PFSK-1 (cell line): ENCODE measurements around the gene JADE3.

ENCODE experiments used
- FOXP2 ChIP-seq: optimal IDR thresholded peaks from 2 replicates; pipeline ENCODE3; 2011; ENCODE audit warnings: borderline replicate concordance, control low read depth, inconsistent platforms; ENCODE audit not compliant: insufficient read depth; ENCODE audit errors: extremely low read length, extremely low read depth
- POLR2AphosphoS5 ChIP-seq: IDR thresholded peaks from 2 replicates; pipeline ENCODE4 v1.6.1; 2012; ENCODE audit warnings: low read depth, mild to moderate bottlenecking, control low read depth, low read length, moderate library complexity
- SIN3A ChIP-seq: IDR thresholded peaks from 2 replicates; pipeline ENCODE4 v1.6.1; 2012; ENCODE audit warnings: mild to moderate bottlenecking, low read length, moderate library complexity, borderline replicate concordance; ENCODE audit not compliant: insufficient read depth
- TAF1 ChIP-seq: IDR thresholded peaks from 2 replicates; pipeline ENCODE4 v1.6.1; 2012; ENCODE audit warnings: low read length, control low read depth, borderline replicate concordance; ENCODE audit not compliant: insufficient read depth
- TF ChIP-seq, protein P1 (sequence below), 2 experiments: IDR thresholded peaks; 2 replicates each; pipeline versions ENCODE4 v1.6.1 to v1.8.0; 2011 to 2012; ENCODE audit warnings: low read depth in 2 of 2, low read length in 2 of 2, control low read depth in 1 of 2, inconsistent platforms in 1 of 2, mild to moderate bottlenecking in 1 of 2, moderate library complexity in 1 of 2; ENCODE audit not compliant: insufficient read depth in 1 of 2

JADE3 gene

GRCh38 chrX:47068720-47069119 is 156.5 kb downstream of the JADE3 start:
- TF ChIP-seq FOXP2, result no peak
- no peak for TF ChIP-seq POLR2AphosphoS5

- TF ChIP-seq POLR2AphosphoS5 (no peak), FOXP2 (no peak), SIN3A (no peak), TAF1 (no peak)
- TF ChIP-seq, protein P1, sequence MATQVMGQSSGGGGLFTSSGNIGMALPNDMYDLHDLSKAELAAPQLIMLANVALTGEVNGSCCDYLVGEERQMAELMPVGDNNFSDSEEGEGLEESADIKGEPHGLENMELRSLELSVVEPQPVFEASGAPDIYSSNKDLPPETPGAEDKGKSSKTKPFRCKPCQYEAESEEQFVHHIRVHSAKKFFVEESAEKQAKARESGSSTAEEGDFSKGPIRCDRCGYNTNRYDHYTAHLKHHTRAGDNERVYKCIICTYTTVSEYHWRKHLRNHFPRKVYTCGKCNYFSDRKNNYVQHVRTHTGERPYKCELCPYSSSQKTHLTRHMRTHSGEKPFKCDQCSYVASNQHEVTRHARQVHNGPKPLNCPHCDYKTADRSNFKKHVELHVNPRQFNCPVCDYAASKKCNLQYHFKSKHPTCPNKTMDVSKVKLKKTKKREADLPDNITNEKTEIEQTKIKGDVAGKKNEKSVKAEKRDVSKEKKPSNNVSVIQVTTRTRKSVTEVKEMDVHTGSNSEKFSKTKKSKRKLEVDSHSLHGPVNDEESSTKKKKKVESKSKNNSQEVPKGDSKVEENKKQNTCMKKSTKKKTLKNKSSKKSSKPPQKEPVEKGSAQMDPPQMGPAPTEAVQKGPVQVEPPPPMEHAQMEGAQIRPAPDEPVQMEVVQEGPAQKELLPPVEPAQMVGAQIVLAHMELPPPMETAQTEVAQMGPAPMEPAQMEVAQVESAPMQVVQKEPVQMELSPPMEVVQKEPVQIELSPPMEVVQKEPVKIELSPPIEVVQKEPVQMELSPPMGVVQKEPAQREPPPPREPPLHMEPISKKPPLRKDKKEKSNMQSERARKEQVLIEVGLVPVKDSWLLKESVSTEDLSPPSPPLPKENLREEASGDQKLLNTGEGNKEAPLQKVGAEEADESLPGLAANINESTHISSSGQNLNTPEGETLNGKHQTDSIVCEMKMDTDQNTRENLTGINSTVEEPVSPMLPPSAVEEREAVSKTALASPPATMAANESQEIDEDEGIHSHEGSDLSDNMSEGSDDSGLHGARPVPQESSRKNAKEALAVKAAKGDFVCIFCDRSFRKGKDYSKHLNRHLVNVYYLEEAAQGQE (IDR thresholded peaks at IDR 0.05; ENCODE audit: insufficient read depth in 1 of 2, low read depth in 2 of 2, low read length in 2 of 2), result no peak
Observed at GRCh38 chrX:47078129-47079043, 166.2 kb downstream of the JADE3 start, which contains the start of gene RGN. Gene RGN (plus strand): TSS chrX:47078443. CDS start chrX:47081145, 2,702 bp downstream.

DNA sequence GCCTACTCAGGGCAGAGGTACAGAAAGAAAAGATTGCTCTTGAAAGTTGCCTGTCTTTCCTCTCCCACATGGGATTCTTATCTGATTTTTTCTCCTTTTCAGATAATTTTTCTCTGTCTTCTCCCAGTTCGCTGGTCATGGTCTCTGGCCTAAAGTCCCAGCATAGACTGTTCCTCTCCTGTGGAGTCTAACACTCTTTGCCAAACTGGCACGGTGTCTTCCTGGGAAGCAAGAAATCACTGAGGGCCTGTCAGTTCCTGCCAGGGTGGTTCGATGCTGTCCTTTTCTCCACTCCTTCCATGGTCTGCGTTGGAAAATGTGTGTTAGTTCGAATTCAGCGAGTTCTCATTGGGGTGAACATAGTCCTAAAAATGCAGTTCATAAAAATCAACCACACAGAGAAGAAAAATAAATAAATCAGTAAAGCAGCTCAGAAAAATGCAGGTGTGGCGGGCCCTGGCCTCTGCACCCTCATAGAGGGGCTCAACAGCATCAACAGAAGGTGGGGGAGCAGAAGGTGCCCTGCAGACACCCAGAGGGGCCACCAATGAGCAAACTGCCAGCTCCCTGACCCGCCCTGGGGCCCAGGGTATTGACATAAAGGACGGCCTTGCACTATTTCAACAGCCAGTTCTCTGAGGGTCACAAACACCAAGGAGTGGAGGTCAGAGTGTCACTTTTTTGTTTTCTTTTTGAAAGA is 168.1 kb downstream of the JADE3 start:
- no peak for TF ChIP-seq FOXP2

DNA sequence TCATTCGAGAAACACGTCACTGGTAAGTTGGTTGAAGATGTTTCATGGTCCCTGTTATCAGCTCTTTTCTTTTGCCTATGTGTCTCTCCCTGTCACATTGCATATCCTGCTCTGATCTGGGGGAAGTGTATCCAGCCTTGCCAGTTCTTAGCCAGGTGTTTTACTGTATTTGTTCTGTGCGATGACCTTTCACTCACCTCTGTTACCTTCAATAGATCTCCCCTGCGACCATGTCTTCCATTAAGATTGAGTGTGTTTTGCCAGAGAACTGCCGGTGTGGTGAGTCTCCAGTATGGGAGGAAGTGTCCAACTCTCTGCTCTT is 168.7 kb downstream of the JADE3 start:
- TF ChIP-seq FOXP2, result no peak
- TF ChIP-seq, protein P1 (IDR thresholded peaks at IDR 0.05; ENCODE audit: insufficient read depth in 1 of 2, low read depth in 2 of 2, low read length in 2 of 2), result no peak
- TF ChIP-seq TAF1, result no peak
- no peak for TF ChIP-seq SIN3A

GRCh38 chrX:47091149-47091775 is 179.0 kb downstream of the JADE3 start:
- TF ChIP-seq, protein P1 (IDR thresholded peaks at IDR 0.05; ENCODE audit: insufficient read depth in 1 of 2, low read depth in 2 of 2, low read length in 2 of 2), result no peak
- no peak for TF ChIP-seq TAF1
- no peak for TF ChIP-seq FOXP2
- TF ChIP-seq SIN3A, result no peak
- TF ChIP-seq POLR2AphosphoS5, result no peak

DNA sequence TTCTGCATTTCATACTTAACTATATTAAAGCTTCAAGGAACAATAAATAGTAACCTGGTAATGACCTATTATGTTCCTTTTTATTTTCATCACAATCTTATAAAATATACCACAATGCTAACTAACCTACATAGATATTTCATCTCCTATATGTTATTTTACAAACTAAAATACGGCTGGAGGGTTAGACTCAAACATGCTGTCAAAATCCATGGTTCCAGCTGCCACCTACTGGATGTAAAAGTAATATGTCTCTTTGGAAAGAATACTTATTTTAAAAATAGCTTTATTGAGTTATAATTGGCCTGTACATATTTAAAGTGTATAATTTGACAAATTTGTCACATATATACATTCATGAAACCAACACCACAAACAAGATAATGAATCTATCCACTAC is 181.0 kb downstream of the JADE3 start:
- TF ChIP-seq TAF1 (no peak), FOXP2 (no peak), SIN3A (no peak), POLR2AphosphoS5 (no peak)
- TF ChIP-seq, protein P1 (IDR thresholded peaks at IDR 0.05; ENCODE audit: insufficient read depth in 1 of 2, low read depth in 2 of 2, low read length in 2 of 2), result no peak
